SK-N-MC (cell line): ENCODE data around the gene PARP1.

Source experiments
- DNase-seq: peaks from one replicate; pipeline ENCODE4 v3.0.0-alpha.2; 2011; ENCODE audit warnings: low read depth, low spot score
- H3K27ac ChIP-seq: fragments of 200-600 bp; sonication (generic); 2 replicates; pipeline ENCODE4 v1.5.1; 2016; ENCODE audit warnings: mixed run types
- H3K36me3 ChIP-seq: fragments of 200-600 bp; sonication (generic); 2 replicates; pipeline ENCODE4 v1.6.1; 2017; ENCODE audit warnings: antibody characterized with exemption, low read length, mixed read lengths; ENCODE audit not compliant: insufficient read depth
- H3K4me3 ChIP-seq: fragments of 200-600 bp; sonication (generic); 2 replicates; pipeline ENCODE4 v1.5.1; 2016
- H3K9ac ChIP-seq: fragments of 200-600 bp; sonication (generic); 2 replicates; pipeline ENCODE4 v1.8.0; 2017; ENCODE audit warnings: mixed run types, mixed read lengths; ENCODE audit not compliant: insufficient read length
- H3K9me3 ChIP-seq: fragments of 200-600 bp; sonication (generic); 2 replicates; pipeline ENCODE4 v1.6.1; 2017; ENCODE audit warnings: low read depth, mild to moderate bottlenecking, antibody characterized with exemption, low read length, moderate library complexity, mixed read lengths
- EZH2 ChIP-seq: fragments of 200-600 bp; sonication (generic); IDR thresholded peaks from one replicate; pipeline ENCODE4 v1.6.1; 2017; ENCODE audit warnings: antibody characterized with exemption
- FOXP2 ChIP-seq: optimal IDR thresholded peaks from 2 replicates; pipeline ENCODE3; 2011; ENCODE audit warnings: mild to moderate bottlenecking, moderate library complexity; ENCODE audit not compliant: insufficient read depth; ENCODE audit errors: extremely low read length, control extremely low read depth
- POLR2AphosphoS5 ChIP-seq: IDR thresholded peaks from 2 replicates; pipeline ENCODE4 v1.6.1; 2012; ENCODE audit warnings: mild to moderate bottlenecking, low read depth, low read length, borderline replicate concordance

The PARP1 gene

DNA sequence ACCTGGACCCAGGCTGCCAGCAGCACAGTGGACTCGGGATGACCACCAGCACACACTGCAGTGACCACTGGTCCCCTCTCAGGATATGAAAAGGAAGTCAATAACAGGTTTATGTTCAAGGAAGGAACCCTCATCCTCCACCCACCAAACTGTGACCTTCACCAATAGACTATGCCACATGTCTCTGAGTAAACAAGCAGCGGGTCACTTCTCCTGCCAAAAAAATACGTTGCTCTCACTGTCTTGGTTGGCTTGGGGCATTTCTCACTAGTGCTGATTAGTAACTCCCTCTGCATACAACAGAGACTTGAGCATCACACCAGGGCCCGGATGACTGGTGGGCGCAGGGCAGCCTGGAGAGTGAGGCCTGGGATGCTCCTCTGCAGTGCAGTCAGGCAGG, 25.9 kb downstream of the PARP1 start:
- Histone ChIP-seq H3K4me3 (no peak overlapping the region), H3K9me3 (no peaks in the 10 kb centered on the region), H3K27ac (no peak overlapping the region), H3K36me3 (peaks cover 98% of the 10 kb centered on the region), H3K9ac (no peak overlapping the region)
- DNase-seq = no peak
- TF ChIP-seq EZH2 (no peak), POLR2AphosphoS5 (no peak), FOXP2 (no peak)

DNA sequence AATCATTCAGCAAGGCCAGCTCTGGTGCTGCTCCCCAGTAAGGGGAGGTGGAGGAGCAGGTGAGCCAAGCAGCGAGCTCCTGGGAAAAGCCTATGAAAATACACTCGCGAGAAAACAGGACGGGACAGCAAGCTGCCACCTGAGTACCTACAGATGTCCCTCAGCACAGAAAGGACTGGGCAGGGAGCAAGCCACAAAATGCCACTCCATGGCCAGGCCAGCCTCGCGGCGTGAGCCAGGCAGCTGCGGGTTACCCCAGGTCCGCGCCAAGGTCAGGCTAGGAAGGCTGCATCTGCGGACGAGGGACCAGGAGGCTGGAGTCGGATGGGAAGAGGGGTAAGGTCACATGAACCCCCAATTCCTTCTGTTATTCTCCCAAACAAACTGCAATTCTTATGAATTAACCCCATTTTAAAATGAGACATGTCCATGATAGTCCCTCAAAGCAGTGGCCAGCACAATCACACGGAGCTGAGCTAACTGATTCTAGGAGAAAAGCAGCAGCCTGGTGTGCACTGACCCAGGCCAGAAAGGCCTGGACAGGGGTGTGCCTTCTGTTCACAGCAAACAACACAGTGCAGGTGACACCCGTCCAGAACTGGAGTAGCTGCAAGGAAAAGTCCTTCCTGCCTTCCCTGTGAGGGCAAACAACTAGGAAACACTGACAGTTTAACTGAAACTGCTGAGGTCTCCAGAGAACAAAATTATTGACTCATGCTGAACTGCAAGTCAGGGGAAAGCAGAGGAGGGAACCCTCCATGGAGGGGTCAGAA, 26.5 kb downstream of the PARP1 start:
- no peak for TF ChIP-seq FOXP2
- TF ChIP-seq EZH2 = no peak
- TF ChIP-seq POLR2AphosphoS5 = no peak
- Histone ChIP-seq H3K27ac (no peak overlapping the region), H3K9ac (no peak overlapping the region), H3K4me3 (no peak overlapping the region), H3K9me3 (no peaks in the 10 kb centered on the region), H3K36me3 (peaks cover 99% of the 10 kb centered on the region)
- DNase-seq = no peak

DNA sequence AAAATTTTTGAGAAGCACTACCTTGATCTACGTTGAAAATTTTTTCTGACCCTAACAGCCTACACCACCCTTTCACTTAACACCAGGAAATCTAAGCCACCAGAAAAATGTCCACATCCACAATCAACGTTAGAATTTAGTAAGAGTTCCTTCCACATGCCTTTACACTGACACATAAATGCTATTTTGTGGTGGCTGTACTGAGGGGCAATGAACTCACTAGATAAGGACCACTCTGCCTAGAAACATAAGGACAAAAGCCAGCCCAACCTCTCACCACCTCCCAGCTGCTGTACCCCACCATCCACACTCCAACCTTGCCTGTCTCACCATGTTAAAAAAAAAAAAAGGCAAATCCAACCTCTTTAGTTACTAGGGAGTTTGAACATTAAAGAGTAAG, 29.8 kb downstream of the PARP1 start:
- no peak overlapping the region for H3K9ac ChIP-seq
- H3K4me3 ChIP-seq = no peak overlapping the region
- no peak overlapping the region for H3K27ac ChIP-seq
- TF ChIP-seq FOXP2 (no peak), EZH2 (no peak), POLR2AphosphoS5 (no peak)
- no peak for DNase-seq
- no peaks in the 10 kb centered on the region for H3K9me3 ChIP-seq
- H3K36me3 ChIP-seq = peaks cover 99% of the 10 kb centered on the region

- TF ChIP-seq POLR2AphosphoS5 = no peak
- no peak for TF ChIP-seq FOXP2
- no peak for TF ChIP-seq EZH2
- H3K27ac ChIP-seq = no peak overlapping the region
- no peak overlapping the region for H3K4me3 ChIP-seq
- H3K9ac ChIP-seq = no peak overlapping the region
- H3K9me3 ChIP-seq = no peaks in the 10 kb centered on the region
- DNase-seq = no peak
- peaks cover 99% of the 10 kb centered on the region for H3K36me3 ChIP-seq
Measured at GRCh38 chr1:226376300-226376699, 31.6 kb downstream of the PARP1 start.

DNA sequence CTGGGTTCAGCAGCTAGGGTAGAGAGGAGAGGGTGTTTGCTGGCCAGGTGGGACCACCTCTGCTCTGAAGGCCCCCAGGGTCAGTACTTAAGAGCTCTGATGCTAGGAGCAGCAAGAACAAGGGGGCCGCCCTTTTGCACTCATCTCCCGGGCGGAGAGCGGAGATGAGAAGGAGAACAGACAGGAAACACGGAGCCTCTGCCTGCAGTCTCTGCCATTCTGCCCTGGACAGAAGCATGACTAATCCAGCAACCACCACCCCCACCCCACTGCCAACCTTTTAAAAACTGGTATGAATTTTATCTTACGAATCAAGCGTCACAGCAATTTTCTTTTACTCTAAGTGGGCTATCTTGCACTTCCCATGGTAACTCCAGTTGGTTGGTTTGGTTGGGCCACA, 34.5 kb downstream of the PARP1 start:
- no peak overlapping the region for H3K9ac ChIP-seq
- H3K4me3 ChIP-seq = no peak overlapping the region
- TF ChIP-seq POLR2AphosphoS5 (no peak), EZH2 (no peak), FOXP2 (no peak)
- H3K9me3 ChIP-seq = no peaks in the 10 kb centered on the region
- H3K27ac ChIP-seq = no peak overlapping the region
- peaks cover 99% of the 10 kb centered on the region for H3K36me3 ChIP-seq
- DNase-seq = no peak

GRCh38 chr1:226372885-226373284, 35.0 kb downstream of the PARP1 start:
- Histone ChIP-seq H3K9me3 (no peaks in the 10 kb centered on the region), H3K4me3 (no peak overlapping the region), H3K27ac (no peak overlapping the region), H3K9ac (no peak overlapping the region), H3K36me3 (peaks cover 99% of the 10 kb centered on the region)
- no peak for DNase-seq
- TF ChIP-seq EZH2 = no peak

GRCh38 chr1:226371866-226372490, 35.9 kb downstream of the PARP1 start:
- TF ChIP-seq POLR2AphosphoS5 (no peak), FOXP2 (no peak), EZH2 (no peak)

GRCh38 chr1:226371027-226371694, 36.7 kb downstream of the PARP1 start:
- no peak for TF ChIP-seq POLR2AphosphoS5
- TF ChIP-seq FOXP2 = no peak
- TF ChIP-seq EZH2 = no peak
- H3K36me3 ChIP-seq = peaks cover 100% of the 10 kb centered on the region
- H3K9me3 ChIP-seq = no peaks in the 10 kb centered on the region
- no peak overlapping the region for H3K4me3 ChIP-seq
- H3K9ac ChIP-seq = no peak overlapping the region
- no peak overlapping the region for H3K27ac ChIP-seq
- no peak for DNase-seq

More at GRCh38 chr1:226371866-226372490, 35.9 kb downstream of the PARP1 start:
- Histone ChIP-seq H3K9me3 (no peaks in the 10 kb centered on the region), H3K4me3 (no peak overlapping the region), H3K36me3 (peaks cover 100% of the 10 kb centered on the region), H3K27ac (no peak overlapping the region), H3K9ac (no peak overlapping the region)
- no peak for DNase-seq
